Fibroblast of lung (primary cell): ENCODE data around the gene NFIC.

ENCODE experiments used
- EZH2 ChIP-seq: IDR thresholded peaks from 2 replicates; pipeline ENCODE4 v1.5.1; 2012; ENCODE audit warnings: low read length, control low read depth, mild to moderate bottlenecking; ENCODE audit errors: missing control alignments
- TF ChIP-seq, protein P1 (sequence below), 2 donors: IDR thresholded peaks in 1 of 2; conservative IDR thresholded peaks in 1 of 2; 1 replicate in 1 of 2; 2 replicates in 1 of 2; pipeline ENCODE4 v1.5.1; 2011 to 2012; ENCODE audit warnings: low read length in 2 of 2, control low read depth in 1 of 2, inconsistent platforms in 1 of 2, low read depth in 1 of 2, mild to moderate bottlenecking in 1 of 2

DNA sequence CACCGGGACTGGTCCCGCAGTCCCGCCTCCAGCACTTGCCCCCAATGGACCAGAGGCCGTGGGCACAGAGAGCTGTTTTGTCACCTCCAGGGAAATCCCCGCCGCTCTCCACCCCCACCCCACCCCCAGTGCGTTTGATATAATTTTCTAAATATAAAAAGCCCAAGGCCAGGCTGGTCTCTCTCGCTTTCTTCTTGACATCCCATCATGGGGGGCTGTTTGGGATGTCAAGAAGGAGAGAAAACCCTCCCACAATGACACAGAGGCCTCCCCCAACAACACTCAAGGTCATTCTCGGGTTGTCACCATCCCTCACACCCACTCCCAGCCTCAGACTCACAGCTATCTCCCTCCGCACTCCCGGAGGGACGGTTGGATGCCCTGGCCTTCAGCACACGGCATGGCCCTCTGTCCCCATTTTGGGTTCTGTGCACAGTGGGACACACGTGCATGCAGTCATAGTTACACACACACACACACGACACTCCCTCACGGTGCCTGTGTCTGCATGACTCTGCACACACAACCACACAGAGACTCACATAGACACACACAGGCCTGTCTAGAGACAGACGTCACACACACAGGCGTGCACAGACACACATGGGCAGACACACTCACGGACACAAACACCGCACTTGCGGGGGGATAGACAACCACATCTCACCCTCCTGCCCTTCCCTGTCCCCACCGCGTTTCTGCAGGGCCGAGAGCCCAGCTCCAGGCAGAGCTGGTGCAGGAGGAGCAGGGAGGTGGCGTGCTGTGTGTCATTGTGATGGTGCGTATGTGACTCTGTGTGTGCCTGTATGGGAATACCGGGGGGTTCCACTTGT is 4.8 kb upstream of the NFIC start:
- TF ChIP-seq, protein P1, sequence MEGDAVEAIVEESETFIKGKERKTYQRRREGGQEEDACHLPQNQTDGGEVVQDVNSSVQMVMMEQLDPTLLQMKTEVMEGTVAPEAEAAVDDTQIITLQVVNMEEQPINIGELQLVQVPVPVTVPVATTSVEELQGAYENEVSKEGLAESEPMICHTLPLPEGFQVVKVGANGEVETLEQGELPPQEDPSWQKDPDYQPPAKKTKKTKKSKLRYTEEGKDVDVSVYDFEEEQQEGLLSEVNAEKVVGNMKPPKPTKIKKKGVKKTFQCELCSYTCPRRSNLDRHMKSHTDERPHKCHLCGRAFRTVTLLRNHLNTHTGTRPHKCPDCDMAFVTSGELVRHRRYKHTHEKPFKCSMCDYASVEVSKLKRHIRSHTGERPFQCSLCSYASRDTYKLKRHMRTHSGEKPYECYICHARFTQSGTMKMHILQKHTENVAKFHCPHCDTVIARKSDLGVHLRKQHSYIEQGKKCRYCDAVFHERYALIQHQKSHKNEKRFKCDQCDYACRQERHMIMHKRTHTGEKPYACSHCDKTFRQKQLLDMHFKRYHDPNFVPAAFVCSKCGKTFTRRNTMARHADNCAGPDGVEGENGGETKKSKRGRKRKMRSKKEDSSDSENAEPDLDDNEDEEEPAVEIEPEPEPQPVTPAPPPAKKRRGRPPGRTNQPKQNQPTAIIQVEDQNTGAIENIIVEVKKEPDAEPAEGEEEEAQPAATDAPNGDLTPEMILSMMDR (conservative IDR thresholded peaks at IDR 0.05 in 1 of 2, IDR thresholded peaks at IDR 0.05 in 1 of 2; ENCODE audit: low read depth in 1 of 2, low read length in 2 of 2): no peak
- no peak for TF ChIP-seq EZH2
